ENCODE measurements around the gene FAM222B.

DNA sequence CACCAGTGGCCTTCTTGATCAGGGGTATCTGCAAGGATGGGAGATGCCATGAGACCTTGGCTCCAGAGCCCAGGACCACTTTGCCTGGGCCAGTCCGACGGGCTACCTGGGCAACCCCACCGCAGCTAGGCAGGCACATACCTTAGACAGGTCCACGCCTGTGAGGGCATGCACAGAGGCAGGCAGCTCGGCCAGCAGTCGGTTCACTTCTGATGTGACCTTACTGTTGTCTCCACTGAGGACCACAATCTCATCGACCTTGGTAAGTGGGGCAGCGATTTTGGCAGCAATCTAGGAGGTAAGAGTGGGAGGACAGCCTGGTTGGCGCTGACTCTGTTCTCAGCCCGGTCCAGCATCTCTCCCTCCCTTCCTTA is 38.0 kb upstream of the FAM222B start:
- TF ChIP-seq, protein P1, sequence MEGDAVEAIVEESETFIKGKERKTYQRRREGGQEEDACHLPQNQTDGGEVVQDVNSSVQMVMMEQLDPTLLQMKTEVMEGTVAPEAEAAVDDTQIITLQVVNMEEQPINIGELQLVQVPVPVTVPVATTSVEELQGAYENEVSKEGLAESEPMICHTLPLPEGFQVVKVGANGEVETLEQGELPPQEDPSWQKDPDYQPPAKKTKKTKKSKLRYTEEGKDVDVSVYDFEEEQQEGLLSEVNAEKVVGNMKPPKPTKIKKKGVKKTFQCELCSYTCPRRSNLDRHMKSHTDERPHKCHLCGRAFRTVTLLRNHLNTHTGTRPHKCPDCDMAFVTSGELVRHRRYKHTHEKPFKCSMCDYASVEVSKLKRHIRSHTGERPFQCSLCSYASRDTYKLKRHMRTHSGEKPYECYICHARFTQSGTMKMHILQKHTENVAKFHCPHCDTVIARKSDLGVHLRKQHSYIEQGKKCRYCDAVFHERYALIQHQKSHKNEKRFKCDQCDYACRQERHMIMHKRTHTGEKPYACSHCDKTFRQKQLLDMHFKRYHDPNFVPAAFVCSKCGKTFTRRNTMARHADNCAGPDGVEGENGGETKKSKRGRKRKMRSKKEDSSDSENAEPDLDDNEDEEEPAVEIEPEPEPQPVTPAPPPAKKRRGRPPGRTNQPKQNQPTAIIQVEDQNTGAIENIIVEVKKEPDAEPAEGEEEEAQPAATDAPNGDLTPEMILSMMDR (conservative IDR thresholded peaks at IDR 0.05; ENCODE audit: low read depth, low read length): no peak
- TF ChIP-seq EZH2 (IDR thresholded peaks at IDR 0.05; ENCODE audit: low read length, unreplicated experiment): no peak

All from PC-3 (cell line).